HG02798 (cell line): ENCODE results near the gene UST.
"Not testable (repeated sequence)": the region's sequence is repeated elsewhere in the genome, so short reads cannot be mapped to it uniquely, and the experiment has no call there.

Experiments
- ATAC-seq: cut with Tn5 transposase; IDR thresholded peaks from one replicate; pipeline ENCODE4 v1.9.1; 2021; ENCODE audit warnings: mild to moderate bottlenecking; ENCODE audit not compliant: unreplicated experiment, poor library complexity

UST gene

GRCh38 chr6:148857798-148858390 is 111.1 kb downstream of the UST start:
- no peak for ATAC-seq

DNA sequence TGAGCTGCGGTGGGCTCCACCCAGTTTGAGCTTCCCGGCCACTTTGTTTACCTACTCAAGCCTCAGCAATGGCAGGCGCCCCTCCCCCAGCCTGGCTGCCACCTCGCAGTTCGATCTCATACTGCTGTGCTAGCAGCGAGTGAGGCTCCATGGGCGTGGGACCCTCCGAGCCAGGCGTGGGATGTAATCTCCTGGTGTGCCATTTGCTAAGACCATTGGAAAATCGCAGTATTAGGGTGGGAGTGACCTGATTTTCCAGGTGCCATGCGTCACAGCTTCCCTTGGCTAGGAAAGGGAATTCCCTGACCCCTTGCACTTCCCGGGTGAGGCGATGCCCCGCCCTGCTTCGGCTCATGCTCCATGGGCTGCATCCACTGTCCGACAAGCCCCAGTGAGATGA is 117.3 kb downstream of the UST start:
- not testable (repeated sequence) for ATAC-seq

- ATAC-seq, result no peak
Observed at GRCh38 chr6:148864941-148865340, 118.1 kb downstream of the UST start.

- ATAC-seq, result peak; percentile 94
Observed at GRCh38 chr6:148866657-148867268, 119.9 kb downstream of the UST start.

DNA sequence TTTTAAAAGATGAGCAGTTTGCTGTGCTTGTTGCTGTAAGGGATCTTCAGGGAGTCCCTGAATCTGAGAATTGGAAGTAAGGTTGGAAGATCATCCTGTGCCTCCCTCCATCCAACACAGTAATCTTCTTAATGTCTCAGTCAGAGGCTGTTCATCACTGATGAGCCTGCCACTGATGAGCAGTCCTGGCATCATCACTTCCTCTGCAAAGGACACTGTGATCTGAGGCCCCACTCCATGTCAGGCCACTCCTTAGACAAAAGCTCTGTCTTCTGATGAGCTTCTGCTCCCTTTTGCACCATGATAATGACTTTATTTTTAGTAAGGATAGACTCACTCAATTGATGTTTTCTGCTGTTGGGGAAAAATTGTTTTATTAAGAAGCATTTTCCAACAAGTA is 121.0 kb downstream of the UST start:
- no peak for ATAC-seq

GRCh38 chr6:148868314-148868713 is 121.5 kb downstream of the UST start:
- no peak for ATAC-seq

- ATAC-seq, result no peak
Observed at GRCh38 chr6:148868901-148869300, 122.1 kb downstream of the UST start.

DNA sequence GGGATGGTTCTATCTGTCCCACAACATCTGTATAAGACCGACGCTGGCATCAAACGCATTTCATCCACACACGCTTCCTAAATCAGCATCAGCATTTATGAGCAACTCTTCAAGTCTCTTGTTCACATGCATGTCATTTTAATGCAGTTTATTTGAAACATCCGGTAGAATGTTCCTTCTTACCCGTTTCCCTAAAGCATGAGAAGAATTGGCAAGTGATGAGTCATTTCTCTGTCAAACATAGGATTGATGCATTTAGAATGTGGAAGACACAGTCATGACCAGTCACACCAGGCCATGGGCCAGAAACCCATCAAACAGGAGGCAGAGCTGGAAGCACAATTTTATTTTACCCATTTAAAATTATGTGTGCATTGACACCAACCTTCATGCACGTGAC is 122.8 kb downstream of the UST start:
- ATAC-seq, result no peak

DNA sequence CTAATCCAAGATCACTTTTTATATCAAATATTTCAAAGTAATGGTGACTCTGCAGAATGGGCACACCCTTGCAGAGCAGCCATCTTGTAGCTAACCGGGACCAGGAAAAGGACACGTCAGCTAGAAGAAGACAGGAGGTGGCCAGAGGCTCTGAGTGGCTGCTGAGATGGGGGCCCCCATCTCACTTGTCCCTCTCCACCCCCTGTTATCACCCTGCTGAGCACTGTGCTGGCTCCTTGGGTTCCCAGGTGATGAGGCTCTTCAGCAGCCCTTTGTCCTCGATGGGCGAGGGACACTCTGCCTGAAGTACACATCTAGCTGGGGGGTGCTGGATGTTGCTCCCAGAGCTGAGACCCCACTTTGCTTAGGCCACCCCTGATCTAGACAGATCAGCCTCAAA is 126.3 kb downstream of the UST start:
- no peak for ATAC-seq

DNA sequence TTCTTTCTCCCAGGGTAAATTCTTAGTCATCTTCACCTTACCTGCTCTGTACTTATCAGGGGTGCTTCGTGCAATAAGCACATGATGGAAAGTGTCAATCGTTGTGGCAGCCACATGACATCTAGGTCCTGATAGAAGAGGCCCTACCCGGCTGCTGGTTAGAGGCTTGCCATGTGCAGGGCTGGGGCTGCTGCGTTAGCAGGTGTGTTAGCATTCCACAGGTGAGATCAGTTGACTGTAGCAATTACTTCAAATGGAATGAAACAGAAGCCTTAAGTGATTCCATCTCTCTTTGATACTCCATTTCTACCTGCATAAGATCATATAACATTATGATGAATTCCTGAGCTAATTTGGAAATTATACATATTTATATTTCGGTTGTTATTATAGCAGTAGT is 127.0 kb downstream of the UST start:
- no peak for ATAC-seq

DNA sequence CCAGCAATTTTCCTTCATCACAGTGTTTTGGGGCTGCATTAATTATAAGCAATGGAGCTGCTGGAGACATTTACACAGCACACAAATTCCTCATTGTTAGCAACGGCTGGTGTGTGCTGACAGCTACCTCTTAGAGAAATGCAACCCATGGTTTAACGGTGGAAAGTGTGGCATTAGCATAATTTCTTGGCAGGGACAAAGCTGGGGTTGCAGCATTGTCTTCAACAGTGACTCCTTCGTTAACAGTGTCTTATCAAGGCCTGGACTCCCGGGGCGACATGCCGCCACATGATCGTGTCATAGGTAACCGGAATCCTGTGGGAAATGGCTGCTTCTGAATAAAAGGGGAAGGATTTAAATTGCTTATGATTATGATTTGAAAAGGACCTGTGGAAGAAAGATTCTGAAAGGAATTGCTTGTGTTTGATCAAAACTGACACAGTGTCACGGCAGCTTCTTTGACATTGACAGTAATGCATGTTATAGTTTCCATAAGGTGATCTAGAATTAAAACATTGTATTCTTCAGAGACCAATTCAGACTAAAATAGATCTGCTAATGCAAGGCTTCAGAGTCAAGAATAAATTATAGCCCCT is 128.0 kb downstream of the UST start:
- no peak for ATAC-seq

DNA sequence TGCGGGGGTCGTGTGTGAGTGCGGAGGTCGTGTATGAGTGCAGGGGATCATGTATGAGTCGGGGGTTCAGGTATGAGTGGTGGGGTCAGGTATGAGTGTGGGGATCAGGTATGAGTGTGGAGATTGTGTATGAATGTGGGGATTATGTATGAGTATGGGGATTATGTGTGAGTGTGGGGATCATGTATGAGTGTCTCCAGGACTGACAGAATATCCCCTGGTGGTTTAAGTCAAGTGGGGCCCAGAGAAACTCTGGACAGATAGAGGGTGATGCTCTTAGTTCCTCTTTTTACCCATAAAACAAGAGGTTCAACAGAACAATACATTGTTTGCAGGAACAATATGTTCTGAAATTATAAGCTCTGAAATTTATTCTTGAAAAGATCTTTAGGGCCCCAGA is 131.9 kb downstream of the UST start:
- no peak for ATAC-seq

GRCh38 chr6:148880742-148881141 is 133.9 kb downstream of the UST start:
- ATAC-seq, result not testable (repeated sequence)

DNA sequence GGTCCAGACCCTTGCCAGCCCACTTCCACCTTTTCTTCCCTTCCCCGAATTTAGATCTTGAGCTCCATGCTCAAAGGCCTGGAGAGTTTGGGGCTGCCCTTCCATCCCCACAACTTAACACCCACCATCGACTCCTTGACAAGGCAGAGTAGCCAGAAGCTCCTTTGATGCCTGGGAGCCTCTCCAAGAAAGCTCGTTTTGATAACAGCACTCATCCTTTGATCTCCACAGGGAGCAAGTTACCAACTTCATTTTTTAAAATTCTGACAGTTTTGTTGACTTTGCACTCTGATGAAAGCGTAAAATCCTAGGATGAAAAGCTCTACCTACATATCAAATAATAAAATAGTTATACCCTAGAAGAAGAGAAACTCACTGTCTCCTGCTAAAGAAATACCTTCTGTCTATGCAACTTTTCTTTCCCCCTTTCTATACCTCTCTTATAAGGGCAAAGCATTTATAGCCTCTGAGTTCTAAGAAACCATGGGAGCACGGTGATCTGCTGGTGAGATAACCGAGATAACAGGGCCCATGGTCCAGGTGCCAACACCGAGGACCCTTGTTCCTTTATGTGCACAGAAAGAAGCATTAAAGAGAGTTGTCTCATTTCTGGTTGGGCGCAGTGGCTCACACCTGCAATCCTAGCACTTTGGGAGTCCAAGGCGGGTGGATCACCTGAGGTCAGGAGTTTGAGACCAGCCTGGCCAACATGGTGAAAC is 134.9 kb downstream of the UST start:
- no peak for ATAC-seq

DNA sequence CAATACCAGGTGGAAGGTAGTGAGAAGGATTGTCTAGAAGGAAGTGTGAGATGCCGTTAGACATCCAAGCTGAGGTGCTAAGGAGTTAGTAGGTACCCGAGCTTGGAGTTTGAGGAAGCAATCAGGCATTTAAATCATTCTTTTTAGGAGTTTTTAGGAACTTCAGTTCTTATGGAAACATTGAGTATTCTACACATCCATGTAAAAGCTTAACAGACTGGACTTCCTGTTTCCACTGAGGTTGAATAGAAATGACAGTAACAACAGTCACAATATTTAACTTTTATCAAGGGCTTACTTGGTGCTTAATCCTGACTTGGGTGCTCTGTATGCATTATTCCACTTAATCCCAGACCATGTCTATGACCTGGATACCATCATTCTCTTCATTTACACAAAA is 136.4 kb downstream of the UST start:
- ATAC-seq, result no peak

DNA sequence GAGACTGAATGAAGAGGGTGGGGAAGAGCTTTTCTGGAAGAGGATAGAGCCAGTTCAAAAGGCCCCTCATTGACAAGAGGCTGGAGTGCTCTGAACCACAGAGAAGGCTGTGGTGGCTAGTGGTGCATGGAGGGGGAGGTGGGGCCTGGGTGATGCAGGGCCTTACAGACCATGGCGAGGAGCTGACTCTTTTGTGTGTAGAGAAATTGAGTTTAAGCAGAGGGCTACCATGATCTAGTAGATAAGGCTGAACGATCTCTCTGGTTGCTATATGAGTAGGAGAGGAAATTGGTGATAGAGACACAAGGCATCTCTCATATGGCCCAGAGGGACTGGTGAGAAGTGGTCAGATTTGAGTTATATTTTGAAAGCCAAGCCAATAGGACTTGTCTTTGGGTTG is 137.6 kb downstream of the UST start:
- ATAC-seq, result no peak

- no peak for ATAC-seq
Observed at GRCh38 chr6:148885136-148885865, 138.5 kb downstream of the UST start.

GRCh38 chr6:148885925-148886845 is 139.4 kb downstream of the UST start:
- no peak for ATAC-seq

DNA sequence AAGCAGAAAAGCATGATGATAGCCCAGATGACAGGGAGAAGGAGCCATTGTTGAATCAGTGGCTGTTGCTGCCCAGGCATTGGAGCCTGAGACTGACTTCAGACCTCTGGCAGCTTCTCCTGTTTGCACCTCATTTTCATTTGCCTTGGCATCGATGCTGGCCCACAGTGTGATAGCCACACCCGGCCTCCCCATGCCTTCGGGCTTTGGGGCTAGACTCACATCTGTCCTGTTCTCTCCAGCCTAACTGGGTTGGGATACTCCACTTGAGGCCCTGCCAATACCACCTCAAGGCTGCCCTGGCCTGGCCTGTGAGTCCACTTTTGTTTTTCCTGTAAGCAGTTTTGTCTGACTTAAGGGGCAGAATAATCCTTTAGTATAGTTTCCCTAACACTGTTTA is 140.4 kb downstream of the UST start:
- ATAC-seq, result no peak

DNA sequence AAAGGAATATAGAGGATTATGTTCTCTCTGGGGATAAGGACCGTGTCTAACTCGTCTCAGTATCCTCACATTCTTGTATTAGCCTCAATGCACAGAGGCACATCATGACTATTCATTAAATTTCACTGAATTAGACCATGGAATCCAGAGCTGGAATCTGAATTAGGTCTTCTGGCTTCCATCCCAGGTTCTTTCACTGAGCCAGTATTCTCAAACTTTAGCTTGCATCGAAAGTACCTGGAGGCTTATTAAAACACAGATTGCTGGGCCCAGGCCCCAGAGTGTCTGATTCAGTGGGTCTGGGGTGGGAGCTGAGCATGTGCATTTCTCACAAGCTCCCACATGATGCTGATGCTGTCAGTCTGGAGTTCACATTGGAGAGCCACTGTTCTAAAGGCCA is 142.0 kb downstream of the UST start:
- ATAC-seq, result no peak
